ENCODE results near the gene PDE4B. TPM values are rescaled to one million over a fixed set of nuclear protein-coding genes. Genes with fewer than 3 reads are reported as not detected.

PDE4B gene
- total RNA-seq, 1 donor from 2014 or later, result 1.2 TPM

- no peak overlapping the region for H3K4me3 ChIP-seq
- H3K4me2 ChIP-seq, result no peak overlapping the region
- no peak for TF ChIP-seq EZH2 (IDR thresholded peaks at IDR 0.05)
- TF ChIP-seq EZH2phosphoT487 (IDR thresholded peaks at IDR 0.05), result no peak
- TF ChIP-seq, protein P1, sequence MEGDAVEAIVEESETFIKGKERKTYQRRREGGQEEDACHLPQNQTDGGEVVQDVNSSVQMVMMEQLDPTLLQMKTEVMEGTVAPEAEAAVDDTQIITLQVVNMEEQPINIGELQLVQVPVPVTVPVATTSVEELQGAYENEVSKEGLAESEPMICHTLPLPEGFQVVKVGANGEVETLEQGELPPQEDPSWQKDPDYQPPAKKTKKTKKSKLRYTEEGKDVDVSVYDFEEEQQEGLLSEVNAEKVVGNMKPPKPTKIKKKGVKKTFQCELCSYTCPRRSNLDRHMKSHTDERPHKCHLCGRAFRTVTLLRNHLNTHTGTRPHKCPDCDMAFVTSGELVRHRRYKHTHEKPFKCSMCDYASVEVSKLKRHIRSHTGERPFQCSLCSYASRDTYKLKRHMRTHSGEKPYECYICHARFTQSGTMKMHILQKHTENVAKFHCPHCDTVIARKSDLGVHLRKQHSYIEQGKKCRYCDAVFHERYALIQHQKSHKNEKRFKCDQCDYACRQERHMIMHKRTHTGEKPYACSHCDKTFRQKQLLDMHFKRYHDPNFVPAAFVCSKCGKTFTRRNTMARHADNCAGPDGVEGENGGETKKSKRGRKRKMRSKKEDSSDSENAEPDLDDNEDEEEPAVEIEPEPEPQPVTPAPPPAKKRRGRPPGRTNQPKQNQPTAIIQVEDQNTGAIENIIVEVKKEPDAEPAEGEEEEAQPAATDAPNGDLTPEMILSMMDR (IDR thresholded peaks at IDR 0.05), result no peak
- Mint-ChIP-seq H3K27me3 (ENCODE audit: insufficient read depth, low read depth) (peaks cover 4% of the 10 kb centered on the region), H3K36me3 (no peaks in the 10 kb centered on the region), H3K27ac (no peak overlapping the region), H3K4me3 (no peak overlapping the region), H3K9me3 (no peaks in the 10 kb centered on the region), H3K4me1 (peaks cover 4% of the 10 kb centered on the region)
- no peaks in the 10 kb centered on the region for H3K36me3 ChIP-seq
- no peak for DNase-seq (ENCODE audit: low spot score)
- no peak overlapping the region for H3K27ac ChIP-seq
- H3K27me3 ChIP-seq, result no peaks in the 10 kb centered on the region
- H3K4me1 ChIP-seq, result no peaks in the 10 kb centered on the region
- no peaks in the 10 kb centered on the region for H4K20me1 ChIP-seq (ENCODE audit: low read depth)
- H3K9me3 ChIP-seq (ENCODE audit: low read depth), result no peaks in the 10 kb centered on the region
- no peaks in the 10 kb centered on the region for H3F3A ChIP-seq (ENCODE audit: low read depth)
- H2AFZ ChIP-seq (replicated peaks), result no peak overlapping the region
- no peaks in the 10 kb centered on the region for H3K79me2 ChIP-seq (ENCODE audit: low read depth)
- H3K9ac ChIP-seq, result no peak overlapping the region
Measured at GRCh38 chr1:66240491-66241484, 448.1 kb downstream of the PDE4B start.

DNA sequence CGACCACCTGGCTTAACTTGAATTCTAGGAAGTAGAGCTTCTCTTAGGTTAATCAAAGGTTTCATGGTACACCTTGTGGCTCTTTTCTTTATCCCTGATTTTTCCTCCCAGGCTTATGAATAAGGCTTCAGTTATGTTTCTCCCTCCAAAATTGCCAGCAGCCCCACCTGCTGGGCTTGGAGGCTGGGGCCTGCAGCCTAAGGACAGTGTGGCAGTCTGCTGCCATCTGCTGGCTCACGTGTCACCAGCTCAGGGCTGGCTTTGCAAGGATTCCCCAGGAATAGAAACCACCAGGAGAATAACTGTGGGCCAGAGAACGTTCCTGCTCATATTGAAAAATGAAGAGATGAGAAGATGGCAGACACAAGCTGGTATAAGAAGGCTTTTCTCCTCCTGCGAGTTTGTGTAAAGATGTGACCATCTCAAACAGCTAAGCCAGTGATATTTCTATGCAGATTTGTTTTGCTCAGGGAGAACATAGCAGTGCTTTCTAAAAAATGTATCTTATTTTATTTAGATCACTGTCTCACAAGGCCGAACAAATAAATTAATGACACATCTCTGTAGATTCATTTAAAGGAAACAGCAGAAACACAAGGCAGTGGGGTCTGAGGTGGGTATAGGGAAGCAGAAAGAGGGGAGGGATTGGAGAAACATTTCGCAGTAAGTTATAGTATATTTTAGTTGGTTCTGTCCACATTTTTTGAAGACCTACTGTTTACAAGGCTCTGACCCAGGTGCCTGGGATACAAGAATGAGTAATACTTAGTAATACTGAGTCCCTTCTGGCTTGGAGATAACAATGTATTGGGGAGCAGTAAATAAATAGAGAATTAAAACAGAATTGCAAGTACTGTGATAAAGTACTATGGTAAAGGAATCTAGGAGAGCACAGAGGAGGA, 450.2 kb downstream of the PDE4B start:
- H3K9me3 Mint-ChIP-seq, result no peaks in the 10 kb centered on the region
- Histone ChIP-seq H3K27ac (no peak overlapping the region), H3K4me2 (no peak overlapping the region), H4K20me1 (ENCODE audit: low read depth) (no peaks in the 10 kb centered on the region), H3K9ac (no peak overlapping the region), H3K27me3 (no peaks in the 10 kb centered on the region), H3K9me3 (ENCODE audit: low read depth) (no peaks in the 10 kb centered on the region), H3F3A (ENCODE audit: low read depth) (no peaks in the 10 kb centered on the region), H2AFZ (replicated peaks) (peak overlapping the region; percentile 45), H3K4me1 (no peaks in the 10 kb centered on the region), H3K79me2 (ENCODE audit: low read depth) (no peaks in the 10 kb centered on the region), H3K4me3 (no peak overlapping the region), H3K36me3 (no peaks in the 10 kb centered on the region)
- peaks cover 6% of the 10 kb centered on the region for H3K4me1 Mint-ChIP-seq
- no peak overlapping the region for H3K27ac Mint-ChIP-seq
- TF ChIP-seq, protein P1 (IDR thresholded peaks at IDR 0.05), result peak; percentile 99
- no peak for TF ChIP-seq EZH2 (IDR thresholded peaks at IDR 0.05)
- peaks cover 4% of the 10 kb centered on the region for H3K27me3 Mint-ChIP-seq (ENCODE audit: insufficient read depth, low read depth)
- DNase-seq (ENCODE audit: low spot score), result peak; percentile 90
- no peaks in the 10 kb centered on the region for H3K36me3 Mint-ChIP-seq
- H3K4me3 Mint-ChIP-seq, result no peak overlapping the region

DNA sequence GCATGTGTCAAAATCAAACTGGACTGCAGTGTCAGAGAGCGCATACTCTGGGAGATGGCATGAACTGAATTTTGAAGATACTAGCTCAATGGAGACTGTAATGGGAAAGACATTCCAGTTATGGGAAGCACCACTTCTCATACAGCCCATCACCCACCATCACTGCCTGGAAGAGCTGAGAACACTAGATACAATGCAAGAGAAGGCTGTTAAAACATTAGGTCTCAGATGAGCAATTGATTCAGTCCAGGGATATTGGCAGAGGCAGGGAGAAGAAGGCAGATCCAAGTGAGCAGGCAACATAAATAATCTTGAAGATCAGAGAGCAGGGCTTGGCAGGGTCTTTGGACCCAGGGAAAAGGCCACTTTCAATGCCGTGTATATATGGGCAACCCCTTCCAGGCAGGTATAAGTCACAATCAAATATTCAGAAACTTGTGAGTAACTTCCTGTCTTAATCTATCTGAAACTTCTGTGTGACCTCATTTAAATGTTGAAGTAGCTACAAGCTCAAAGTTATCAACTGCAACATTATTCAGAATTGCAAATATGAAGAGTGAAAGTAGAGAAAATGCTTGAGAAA, 450.9 kb downstream of the PDE4B start:
- H3K27ac ChIP-seq, result no peak overlapping the region
- TF ChIP-seq EZH2phosphoT487 (IDR thresholded peaks at IDR 0.05) (no peak), EZH2 (IDR thresholded peaks at IDR 0.05) (no peak)
- no peak overlapping the region for H2AFZ ChIP-seq (replicated peaks)
- H4K20me1 ChIP-seq (ENCODE audit: low read depth), result no peaks in the 10 kb centered on the region
- no peaks in the 10 kb centered on the region for H3K79me2 ChIP-seq (ENCODE audit: low read depth)
- H3K4me3 ChIP-seq, result no peak overlapping the region
- no peaks in the 10 kb centered on the region for H3K4me1 ChIP-seq
- Mint-ChIP-seq H3K36me3 (peaks cover 2% of the 10 kb centered on the region), H3K4me1 (peaks cover 6% of the 10 kb centered on the region), H3K27me3 (ENCODE audit: insufficient read depth, low read depth) (no peaks in the 10 kb centered on the region), H3K9me3 (no peaks in the 10 kb centered on the region), H3K27ac (no peak overlapping the region), H3K4me3 (no peak overlapping the region)
- no peaks in the 10 kb centered on the region for H3K36me3 ChIP-seq
- no peak overlapping the region for H3K9ac ChIP-seq
- no peaks in the 10 kb centered on the region for H3K9me3 ChIP-seq (ENCODE audit: low read depth)
- H3F3A ChIP-seq (ENCODE audit: low read depth), result no peaks in the 10 kb centered on the region
- H3K27me3 ChIP-seq, result no peaks in the 10 kb centered on the region
- H3K4me2 ChIP-seq, result no peak overlapping the region
- no peak for DNase-seq (ENCODE audit: low spot score)
